Inflammatory macrophage treated with lipopolysaccharide for 1 hour (primary cell): ENCODE data around the gene FMC1.
"Not testable (repeated sequence)": the region's sequence is repeated elsewhere in the genome, so short reads cannot be mapped to it uniquely, and the experiment has no call there.

Experiments used
- DNase-seq, 2 donors: peaks; one replicate each; pipeline ENCODE4 v3.0.0-alpha.2; 2020 to 2022

Gene FMC1, protein sequence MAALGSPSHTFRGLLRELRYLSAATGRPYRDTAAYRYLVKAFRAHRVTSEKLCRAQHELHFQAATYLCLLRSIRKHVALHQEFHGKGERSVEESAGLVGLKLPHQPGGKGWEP

GRCh38 chr7:139341058-139341775 lies at the start of gene FMC1:
Gene FMC1 (plus strand): TSS chr7:139341337. CDS start chr7:139341385, 48 bp downstream.
- peak; percentile 85 to 92 for DNase-seq

- DNase-seq: no peak
These were observed 48.3 kb upstream of the FMC1 start for GRCh38 chr7:139292821-139293220.

- no peak for DNase-seq
These were observed 47.6 kb upstream of the FMC1 start for GRCh38 chr7:139293534-139293933.

DNA sequence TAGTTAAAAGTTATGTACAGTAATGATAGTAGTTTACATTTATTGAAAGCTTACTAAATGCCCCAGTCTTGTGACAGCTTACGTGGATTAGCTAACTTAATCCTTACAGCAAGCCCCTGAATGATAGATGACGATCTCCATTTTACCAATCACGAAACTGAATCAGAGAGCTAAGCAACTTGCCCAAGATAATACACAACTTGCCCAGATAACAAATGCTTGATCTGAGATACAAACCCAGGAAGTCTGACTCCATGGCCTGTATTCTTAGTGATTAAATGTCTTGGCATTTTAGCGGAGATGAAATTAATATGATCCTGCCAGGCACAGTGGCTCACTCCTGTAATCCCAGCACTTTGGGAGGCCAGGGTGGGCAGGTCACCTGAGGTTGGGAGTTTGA lies 46.9 kb upstream of the FMC1 start:
- DNase-seq: no peak

DNA sequence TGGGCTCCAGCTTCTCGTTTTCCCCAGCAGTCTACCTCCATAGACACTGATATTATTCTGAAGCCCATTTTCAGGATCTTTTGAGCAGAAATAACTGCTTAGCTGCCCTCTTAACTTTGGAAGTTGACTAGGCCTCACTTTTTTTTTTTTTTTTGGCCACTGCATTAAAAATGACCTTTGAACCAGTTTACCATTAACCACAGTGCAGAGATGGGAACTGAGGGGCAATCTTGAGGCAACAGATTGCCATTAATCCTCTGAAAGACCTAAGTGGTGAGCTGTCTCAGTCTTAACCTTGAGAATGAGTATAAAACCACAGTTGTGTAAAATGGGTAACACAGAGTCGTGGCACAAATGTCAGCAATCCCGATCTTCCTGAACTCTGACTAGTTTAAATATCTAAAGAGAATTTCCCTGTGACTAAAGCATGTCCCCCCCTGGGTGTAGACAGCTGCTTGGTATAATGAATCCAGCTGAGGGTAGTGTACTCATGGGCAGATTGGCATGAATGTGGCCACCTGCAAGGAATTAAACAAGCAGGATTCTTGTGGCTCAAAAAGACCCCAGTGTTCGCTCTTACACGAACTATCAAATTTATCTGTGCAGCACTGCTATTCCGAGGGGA lies 46.1 kb upstream of the FMC1 start:
- no peak for DNase-seq

DNA sequence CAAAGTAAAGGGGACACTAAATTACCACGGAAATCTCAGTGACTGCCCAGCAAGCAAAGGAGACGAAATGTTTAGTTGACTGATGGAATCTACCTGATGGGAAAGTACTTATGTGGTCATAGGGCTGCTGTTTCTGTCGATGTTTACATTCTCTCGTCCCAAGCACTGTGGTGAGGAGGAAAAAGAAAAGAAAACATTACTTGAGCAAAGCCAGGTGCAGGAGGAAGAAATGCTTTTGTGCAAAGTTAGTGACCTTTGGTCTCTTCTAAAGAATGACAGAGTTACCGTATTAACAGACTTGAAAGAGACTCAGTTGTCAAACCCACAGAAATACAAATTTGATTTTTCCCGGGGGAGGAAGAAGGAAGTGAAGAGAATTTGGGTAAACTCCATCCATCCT lies 43.3 kb upstream of the FMC1 start:
- DNase-seq: no peak

DNA sequence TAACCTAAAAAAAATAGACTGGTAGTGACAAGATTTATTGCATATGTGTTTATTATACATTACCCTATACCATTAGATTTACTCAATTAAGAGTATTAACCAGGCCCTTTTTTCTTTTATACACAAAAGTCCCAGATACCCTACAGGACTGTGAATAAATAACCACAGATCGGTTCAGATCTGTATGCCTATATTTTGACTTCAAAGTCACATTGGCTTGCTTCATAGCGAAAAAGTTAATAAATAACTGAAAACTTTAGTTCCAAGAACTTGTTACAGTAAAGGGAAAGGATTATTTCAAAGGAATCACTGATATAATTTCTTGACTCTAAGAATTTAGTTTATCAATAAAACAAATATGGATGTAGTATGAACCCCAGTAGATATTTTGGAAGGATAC lies 41.8 kb upstream of the FMC1 start:
- DNase-seq: no peak

DNA sequence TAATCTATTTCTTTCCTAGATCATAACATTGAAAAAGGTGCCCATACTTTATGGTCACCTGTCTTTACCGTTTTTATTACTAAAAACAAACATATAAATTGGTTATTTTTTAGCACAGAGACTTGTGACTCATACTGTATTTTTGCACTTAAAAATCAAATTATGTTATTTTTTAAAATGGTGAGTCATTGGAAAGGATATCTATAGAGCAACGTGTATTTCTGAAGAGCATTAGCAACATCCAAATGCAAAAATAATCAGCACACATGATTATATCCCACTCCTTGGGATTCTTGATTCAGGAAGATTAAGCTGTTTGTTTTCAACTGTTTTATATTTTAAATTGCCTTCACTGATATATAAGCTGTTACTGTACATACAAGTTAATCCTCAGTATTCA lies 40.7 kb upstream of the FMC1 start:
- no peak for DNase-seq

- no peak for DNase-seq
These were observed 36.6 kb upstream of the FMC1 start for GRCh38 chr7:139304517-139304916.

- DNase-seq: no peak
These were observed 23.1 kb upstream of the FMC1 start for GRCh38 chr7:139317939-139318505.

DNA sequence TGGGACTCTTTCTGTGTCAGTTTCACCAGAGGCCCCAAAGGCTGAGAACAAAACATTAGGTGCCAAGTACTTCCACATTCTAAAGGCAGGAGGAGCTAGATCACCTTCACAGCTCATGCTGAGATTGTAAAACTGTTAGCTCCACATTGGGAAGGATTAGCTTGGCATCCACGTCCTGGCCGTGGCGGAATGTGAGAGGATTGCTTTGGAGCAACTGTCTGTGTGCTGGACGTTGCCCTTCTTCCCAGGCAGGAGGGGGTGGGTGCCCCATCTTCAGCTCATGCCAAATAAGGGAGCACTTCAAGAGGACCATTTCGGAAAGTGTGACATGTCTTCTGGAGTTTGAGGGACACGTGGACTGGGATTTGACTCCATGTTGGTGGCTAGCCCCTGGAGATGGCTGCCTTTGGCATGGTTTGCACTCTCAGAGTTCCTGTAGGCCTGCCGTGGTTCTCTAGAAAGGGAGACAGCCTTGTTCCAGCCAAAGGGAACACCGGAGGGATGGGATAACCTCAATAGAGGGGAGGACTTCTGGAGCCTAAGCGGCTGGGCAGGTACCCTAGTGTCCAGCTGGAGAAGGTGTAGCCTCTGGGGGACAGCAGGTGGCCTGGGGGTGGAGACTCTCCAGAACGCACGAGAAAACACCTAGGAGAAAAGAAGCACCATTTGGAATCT lies 19.9 kb upstream of the FMC1 start:
- no peak for DNase-seq

DNA sequence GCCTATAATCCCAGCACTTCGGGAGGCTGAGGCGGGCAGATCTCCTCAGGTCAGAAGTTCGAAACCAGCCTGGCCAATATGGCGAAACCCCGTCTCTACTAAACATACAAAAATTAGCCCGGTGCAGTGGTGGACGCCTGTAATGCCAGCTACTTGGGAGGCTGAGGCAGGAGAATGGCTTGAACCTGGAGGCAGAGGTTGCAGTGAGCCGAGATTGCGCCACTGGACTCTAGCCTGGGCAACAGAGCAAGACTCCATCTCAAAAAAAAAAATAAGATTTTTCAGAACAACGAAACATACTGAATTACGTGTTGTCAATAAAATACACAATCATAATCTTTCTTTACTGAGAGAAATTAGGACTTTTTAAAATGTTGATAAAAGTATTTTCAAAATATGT lies 16.4 kb upstream of the FMC1 start:
- not testable (repeated sequence) for DNase-seq

DNA sequence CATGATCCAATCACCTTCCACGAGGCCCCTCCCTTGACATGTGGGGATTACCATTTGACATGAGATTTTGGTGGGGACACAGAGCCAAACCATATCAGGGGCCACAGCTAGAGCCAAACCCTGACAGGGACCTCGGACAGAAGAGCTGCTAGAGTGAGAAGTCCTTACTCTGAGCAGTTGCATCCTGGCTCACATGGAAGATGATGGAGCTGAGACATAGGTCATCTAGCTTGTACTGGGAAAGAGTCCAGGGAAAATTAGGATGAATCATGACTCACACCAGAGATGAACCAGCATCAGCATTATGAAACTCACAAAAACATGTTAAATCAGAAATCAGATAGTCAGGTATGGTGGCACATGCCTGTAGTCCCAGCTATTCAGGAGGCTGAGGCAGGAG lies 12.8 kb upstream of the FMC1 start:
- DNase-seq: no peak

DNA sequence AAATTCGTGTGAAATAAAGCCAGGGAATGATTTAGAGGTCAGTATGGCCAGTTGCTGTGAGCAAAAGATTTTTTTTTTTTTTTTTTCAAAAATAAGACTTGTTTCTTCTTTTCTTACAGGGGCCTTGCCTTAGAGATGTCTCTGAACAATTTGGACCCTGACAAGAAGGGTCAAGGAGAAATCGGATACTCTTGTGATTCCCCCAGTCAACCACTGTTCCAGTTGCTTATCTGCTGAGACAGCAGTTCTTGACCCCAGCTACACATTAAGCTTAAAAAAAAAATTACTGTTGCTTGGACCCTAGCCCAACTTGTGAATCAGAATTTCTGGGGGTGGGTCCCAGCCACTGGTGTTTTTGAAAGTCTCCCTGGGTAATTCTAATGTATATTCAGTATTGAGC lies 12.0 kb upstream of the FMC1 start:
- no peak for DNase-seq

DNA sequence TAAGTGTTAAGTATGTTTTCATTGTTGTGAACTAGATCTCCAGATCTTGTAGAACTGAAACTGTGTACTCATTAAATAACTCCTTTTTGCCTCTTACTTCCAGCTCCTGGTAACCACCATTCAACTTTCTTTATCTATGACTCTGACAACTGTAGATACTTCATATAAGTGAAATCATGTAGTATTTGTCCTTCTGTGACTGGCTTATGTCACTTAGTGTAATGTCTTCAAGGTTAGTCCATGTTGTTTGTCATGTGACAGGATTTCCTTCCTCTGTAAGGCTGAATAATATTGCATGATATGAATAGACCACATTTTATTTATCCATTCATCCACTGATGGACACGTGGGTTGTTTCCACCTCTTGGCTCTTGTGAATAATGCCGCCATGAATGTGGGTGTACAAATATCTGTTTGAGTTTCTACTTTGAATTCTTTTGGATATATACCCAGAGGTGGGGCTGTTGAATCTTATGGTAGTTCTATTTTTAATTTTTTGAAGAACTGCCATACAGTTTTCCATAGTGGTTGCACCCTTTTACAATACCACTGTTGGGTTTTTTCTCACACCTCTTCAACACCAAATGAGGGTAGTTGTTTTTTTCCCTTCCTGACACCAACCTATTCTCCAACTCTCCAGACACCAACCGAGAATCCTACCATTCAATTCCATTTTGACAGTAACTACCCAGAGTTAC lies 10.7 kb upstream of the FMC1 start:
- DNase-seq: no peak

- no peak for DNase-seq
These were observed 8.3 kb upstream of the FMC1 start for GRCh38 chr7:139332697-139333359.

GRCh38 chr7:139333443-139333842 lies 7.7 kb upstream of the FMC1 start:
- DNase-seq: not testable (repeated sequence)

DNA sequence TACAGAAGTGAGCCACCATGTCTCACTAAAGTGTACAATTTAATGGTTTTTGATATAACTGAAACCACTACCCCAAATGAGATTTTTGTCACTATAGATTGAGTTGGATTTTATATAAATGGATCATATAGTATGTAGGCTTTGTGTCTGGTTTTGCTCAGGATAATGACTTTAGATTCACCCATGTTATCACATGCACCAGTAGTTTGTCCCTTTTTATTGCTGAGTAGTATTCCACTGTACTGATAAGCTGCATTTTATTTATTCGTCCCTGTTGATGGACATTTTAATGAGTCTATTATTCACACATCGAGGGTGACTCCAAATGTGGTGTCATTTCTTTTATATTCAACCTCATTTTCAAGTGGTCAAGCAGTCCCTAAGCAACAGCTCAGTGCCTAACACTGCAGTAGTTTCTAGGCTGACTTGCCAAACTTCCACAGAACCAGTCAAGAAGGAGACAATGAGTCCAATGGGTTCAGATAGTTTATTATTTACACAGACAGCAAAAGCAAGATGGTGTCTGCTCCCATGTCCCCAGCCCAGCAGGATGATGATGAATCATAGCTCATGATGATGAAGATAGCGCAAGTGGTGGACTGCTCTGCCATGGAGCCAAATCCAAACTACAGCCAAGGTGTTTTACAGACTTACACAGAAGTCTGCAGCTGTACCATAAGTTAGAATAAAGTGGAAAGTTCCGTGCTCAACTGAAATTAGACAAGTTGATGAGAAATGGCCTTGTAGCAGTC lies 6.6 kb upstream of the FMC1 start:
- no peak for DNase-seq

DNA sequence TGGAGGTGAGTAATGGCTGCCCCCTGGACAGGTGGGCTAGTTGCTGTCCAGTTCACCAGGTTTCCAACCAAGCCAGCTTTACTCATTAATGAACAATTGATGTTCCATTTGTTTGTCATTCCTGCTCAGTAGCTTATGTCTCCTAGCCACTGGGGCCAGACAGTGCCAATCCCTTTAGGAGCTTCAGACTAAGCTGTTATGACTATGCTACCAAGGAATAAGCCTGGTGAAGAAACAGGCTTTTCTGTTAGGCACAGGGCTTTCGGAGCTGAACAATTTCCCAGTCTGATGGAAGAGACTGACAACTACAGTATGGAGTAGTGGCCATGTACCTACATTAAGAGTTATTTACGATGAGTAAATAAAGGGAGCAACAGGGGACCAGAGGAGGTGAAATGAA lies 2.1 kb upstream of the FMC1 start:
- DNase-seq: no peak

GRCh38 chr7:139339698-139340036 lies 1.5 kb upstream of the FMC1 start:
- DNase-seq: no peak

GRCh38 chr7:139340037-139340807 lies 915 bp upstream of the FMC1 start:
- DNase-seq: peak; percentile 98 to 100
